MG63 (cell line): ENCODE results near the gene HPSE2. TPM values are rescaled to one million over a fixed set of nuclear protein-coding genes. Genes with fewer than 3 reads are reported as not detected.

Experiments used
- DNase-seq: peaks from one replicate; pipeline ENCODE4 v3.0.0-alpha.2; 2020
- H3K27me3 ChIP-seq: fragments of 250-450 bp; sonication (Bioruptor Pico); 2 replicates; pipeline ENCODE4 v1.5.1; 2020; ENCODE audit warnings: mild to moderate bottlenecking, moderate library complexity
- H3K36me3 ChIP-seq: fragments of 250-450 bp; sonication (Bioruptor Pico); 2 replicates; pipeline ENCODE4 v1.5.1; 2020; ENCODE audit warnings: mild to moderate bottlenecking, moderate library complexity
- H3K4me3 ChIP-seq: fragments of 250-450 bp; sonication (Bioruptor Pico); 2 replicates; pipeline ENCODE4 v1.5.1; 2020; ENCODE audit warnings: mild to moderate bottlenecking, moderate library complexity
- H3K9me3 ChIP-seq: fragments of 250-450 bp; sonication (Bioruptor Pico); 2 replicates; pipeline ENCODE4 v1.5.1; 2020; ENCODE audit warnings: mild to moderate bottlenecking, moderate library complexity
- total RNA-seq: library from RNA; depleted of rRNA; stranded (reverse); fragments of >200 nt; shearing (Covaris generic); gene quantifications from 2 replicates; pipeline ENCODE4 v1.2.3, GENCODE V29; 2014; ENCODE audit warnings: low replicate concordance; rRNA removed

HPSE2 gene
- total RNA-seq, 1 experiment from 2014 or later = not detected

DNA sequence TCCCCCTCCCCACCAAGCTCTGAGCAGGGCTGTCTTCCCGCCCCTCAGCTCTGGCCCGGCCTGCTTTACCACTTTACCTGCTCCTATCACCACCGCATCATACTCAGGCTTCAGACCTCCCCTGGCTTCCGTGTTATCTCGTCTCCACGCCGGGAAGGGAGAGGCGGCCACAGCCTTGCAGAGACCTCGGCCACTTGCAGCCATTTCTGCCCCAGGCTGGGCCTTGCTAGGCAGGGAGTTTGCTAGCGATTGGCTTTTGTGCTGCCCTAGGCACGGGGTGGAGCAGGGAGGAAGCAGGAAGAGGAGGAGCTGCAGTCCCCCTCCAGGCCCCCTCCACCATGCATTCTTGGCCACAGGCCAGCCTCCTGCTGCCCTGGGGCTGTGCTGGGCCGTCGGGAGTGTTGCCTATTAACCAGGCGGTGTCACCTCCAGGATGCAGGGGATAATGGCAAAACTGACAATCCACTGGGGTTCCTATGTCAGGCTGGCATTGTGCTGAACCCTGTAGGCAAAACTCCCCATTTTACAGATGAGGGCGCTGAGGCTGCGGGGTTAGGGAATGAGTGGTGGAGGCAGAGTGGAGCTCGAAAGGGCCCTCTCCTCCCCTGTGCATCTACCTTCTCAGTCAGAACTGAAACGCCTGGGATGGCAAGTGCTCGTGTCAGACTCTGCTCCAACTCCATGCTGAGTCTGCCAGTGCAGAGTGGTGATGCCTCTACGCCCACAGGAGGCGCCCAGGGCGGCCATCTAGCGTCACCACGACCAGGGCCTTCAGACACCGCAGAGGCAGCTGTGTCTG lies 820.5 kb downstream of the HPSE2 start, which contains the start of gene PYROXD2:
Gene PYROXD2 (minus strand): TSS at position 251 of the 799 bp plus-strand sequence. CDS start 47 bp downstream, at position 204.
- no peaks in the 10 kb centered on the region for H3K27me3 ChIP-seq
- no peaks in the 10 kb centered on the region for H3K9me3 ChIP-seq
- peak within 1 kb of the TSS; percentile 38 for H3K4me3 ChIP-seq
- DNase-seq = peak; percentile 83
- H3K36me3 ChIP-seq = peaks cover 2% of the 10 kb centered on the region

DNA sequence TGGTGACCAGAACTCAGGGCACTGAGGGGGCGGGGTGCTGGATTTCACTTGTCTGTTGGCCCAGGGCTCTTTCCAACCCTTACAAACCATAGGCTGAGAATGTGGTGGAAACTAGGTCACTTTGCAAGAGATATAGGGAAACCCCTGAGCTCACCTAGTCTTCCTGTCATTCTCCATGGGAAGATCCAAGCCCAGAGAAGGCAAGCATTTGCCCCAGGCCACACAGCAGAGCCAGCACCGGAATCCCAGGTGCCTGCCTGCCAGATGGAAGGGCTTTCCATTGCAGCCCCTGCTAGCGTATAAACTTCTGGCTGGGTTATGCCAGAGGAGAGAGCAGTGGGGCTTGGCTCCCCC lies 821.1 kb downstream of the HPSE2 start:
- H3K4me3 ChIP-seq = peak overlapping the region; percentile 38
- no peaks in the 10 kb centered on the region for H3K9me3 ChIP-seq
- no peak for DNase-seq
- no peaks in the 10 kb centered on the region for H3K27me3 ChIP-seq
- no peaks in the 10 kb centered on the region; the same call in none of the 2 replicates for H3K36me3 ChIP-seq

DNA sequence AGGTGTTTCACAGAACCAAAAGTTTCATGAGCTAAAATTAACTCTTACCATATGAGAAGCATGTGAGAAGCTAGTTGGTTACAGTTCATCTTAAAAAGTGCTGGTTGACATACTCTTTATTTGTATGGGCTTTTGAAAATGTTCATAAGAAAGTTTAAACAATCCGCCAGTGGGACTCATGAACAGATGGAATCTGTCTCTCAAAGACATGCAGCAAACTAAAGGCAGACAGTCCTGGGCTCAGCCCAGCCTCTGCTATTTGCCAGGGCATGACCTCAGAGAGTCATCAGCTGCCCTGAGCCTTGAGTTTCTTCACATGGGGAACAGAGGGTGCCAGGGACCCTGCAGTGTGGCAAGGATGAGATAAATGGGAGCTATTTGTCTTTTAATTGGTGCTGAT lies 823.9 kb downstream of the HPSE2 start:
- H3K27me3 ChIP-seq = no peaks in the 10 kb centered on the region
- peak; percentile 47 for DNase-seq
- H3K36me3 ChIP-seq = no peaks in the 10 kb centered on the region; the same call in none of the 2 replicates
- H3K9me3 ChIP-seq = no peaks in the 10 kb centered on the region
- H3K4me3 ChIP-seq = no peak overlapping the region

DNA sequence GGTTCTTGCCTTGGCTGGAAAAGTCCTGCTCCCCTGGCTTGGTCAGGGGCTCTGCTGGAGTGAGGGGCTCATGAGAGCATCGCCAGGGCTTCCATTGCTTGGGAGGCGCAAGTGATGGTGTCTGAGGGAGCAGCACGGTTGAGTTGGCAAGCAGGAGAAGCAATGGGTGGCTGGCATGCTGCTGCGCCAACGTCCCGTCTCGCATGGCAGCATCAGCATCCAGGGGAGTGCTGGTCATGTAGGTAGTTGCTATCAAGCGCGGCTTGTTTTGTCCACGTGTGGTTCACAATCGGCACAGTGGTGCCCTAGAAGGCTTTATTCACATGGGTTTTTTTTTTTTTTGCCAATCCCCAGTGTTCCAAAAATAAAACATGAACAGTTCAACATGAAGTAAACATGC lies 824.5 kb downstream of the HPSE2 start:
- no peak overlapping the region for H3K4me3 ChIP-seq
- no peak for DNase-seq
- H3K36me3 ChIP-seq = no peaks in the 10 kb centered on the region; the same call in none of the 2 replicates
- no peaks in the 10 kb centered on the region for H3K9me3 ChIP-seq
- H3K27me3 ChIP-seq = no peaks in the 10 kb centered on the region

DNA sequence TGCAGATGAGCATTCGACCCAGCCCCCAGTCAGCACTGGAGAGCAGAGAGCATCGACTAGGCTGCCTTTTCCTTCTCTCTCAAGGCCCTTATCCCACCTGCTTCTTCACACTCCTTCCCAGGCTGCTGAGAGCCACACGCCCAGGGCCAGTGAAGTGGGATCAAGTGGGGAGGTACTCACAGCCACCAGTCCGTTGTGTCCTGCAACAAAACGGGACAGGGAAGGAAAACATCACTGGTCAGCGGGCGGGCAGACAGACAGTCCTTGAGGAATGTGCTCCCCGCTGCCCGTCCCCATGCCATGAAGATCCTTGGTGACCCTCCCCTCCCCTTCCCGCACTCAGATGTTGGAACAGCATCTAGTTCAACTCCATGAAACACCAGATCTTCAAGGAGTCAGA lies 824.9 kb downstream of the HPSE2 start:
- Histone ChIP-seq H3K4me3 (no peak overlapping the region), H3K36me3 (no peaks in the 10 kb centered on the region; the same call in none of the 2 replicates), H3K9me3 (no peaks in the 10 kb centered on the region), H3K27me3 (no peaks in the 10 kb centered on the region)
- no peak for DNase-seq

DNA sequence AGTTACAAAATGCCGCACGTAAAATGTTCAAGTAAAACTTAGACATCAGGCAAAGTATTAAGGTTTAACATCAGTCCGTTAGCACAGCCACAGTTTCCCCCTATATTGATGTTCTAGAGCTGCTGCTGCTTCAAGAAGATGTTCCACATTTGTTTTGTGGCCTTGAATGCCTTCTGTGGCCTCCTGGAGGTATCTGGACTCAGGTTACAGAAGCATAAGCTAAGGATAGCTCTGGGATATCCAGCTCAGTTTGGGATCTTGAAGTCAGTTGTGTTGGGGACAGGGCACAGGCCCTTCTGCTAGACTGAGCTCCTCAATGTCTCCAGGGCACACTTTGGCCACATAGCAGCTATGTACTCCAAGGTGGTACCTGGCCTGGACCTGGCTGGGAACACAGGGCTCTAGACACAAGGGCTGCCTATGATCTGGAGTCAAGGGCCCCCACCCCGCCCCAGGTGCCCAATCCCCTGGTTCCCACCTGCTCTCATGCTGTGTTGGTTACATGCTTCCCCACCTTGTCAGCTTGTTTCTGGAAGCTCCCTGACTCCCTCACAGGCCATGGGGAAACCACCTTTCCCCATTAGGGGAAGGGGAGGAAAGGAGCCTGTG lies 825.4 kb downstream of the HPSE2 start:
- no peak for DNase-seq
- Histone ChIP-seq H3K4me3 (no peak overlapping the region), H3K36me3 (no peaks in the 10 kb centered on the region; the same call in 1 of the 2 replicates), H3K27me3 (no peaks in the 10 kb centered on the region), H3K9me3 (no peaks in the 10 kb centered on the region)

DNA sequence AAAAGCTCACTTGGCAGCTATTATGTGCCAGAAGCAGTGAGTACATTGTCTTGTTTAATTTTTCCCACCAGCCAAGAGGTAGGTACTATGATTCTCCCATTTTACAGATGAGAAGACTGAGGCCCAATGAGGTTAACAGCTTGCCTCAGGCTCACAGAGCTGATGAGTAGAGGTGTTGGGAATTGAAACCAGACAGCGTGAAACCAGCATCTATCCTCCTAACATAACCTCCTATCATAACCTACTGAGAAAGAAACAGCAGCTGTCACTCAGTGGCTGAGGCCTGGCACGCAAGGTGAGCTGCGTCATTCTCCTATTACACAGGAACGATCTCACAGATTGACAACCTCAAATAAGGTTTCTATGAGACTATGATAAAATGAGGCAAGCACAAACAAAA lies 826.9 kb downstream of the HPSE2 start:
- Histone ChIP-seq H3K36me3 (no peaks in the 10 kb centered on the region), H3K27me3 (no peaks in the 10 kb centered on the region), H3K4me3 (no peak overlapping the region), H3K9me3 (no peaks in the 10 kb centered on the region)
- no peak for DNase-seq

DNA sequence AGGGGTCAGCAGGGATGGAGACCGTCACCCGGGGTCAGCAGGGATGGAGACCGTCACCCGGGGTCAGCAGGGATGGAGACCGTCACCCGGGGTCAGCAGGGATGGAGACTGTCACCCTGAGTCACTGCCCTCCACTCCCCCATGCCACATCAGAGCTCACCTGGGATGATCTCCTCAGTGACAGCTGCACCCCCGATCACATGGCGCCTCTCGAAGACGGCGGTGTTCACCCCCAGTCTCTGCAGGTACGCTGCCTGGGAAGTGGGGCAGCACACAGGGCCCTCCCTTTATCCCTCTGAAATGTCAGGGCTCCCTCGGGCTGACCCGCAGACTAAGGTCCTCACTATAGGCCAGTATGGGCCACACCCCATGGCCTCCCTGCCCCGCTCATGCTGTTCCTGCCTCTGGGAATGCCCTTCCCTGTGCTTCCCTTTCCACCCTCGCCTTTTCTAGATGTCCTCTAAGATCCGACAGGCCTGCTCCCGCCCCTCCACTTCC lies 827.9 kb downstream of the HPSE2 start:
- no peaks in the 10 kb centered on the region for H3K27me3 ChIP-seq
- no peaks in the 10 kb centered on the region for H3K9me3 ChIP-seq
- no peak for DNase-seq
- no peak overlapping the region for H3K4me3 ChIP-seq
- H3K36me3 ChIP-seq = no peaks in the 10 kb centered on the region

Other genes with a start within 250 kb of the HPSE2 start
- 0.13 TPM in 1 of 2 replicates, not detected in the other for gene CNNM1, start 93.5 kb upstream of the HPSE2 start, total RNA-seq
- gene GOT1, start 194.8 kb upstream of the HPSE2 start, total RNA-seq = 8.6 and 21.8 TPM in 2 replicates